Small intestine (tissue), 7 donors: Measurements from ENCODE around the gene MAML2. TPM values are rescaled to one million over a fixed set of nuclear protein-coding genes. Genes with fewer than 3 reads are reported as not detected.

Experiments
- DNase-seq, 2 donors: peaks; one replicate each; pipeline versions ENCODE4 v3.0.0 to v3.0.0-alpha.2; 2013
- FAIRE-seq: peaks from 2 replicates; lab custom pipeline; 2012; peaks lifted over from hg19 to GRCh38; lab: Jason Lieb, UNC
- H3K27ac ChIP-seq, 3 donors: one replicate each; pipeline ENCODE4 v1.5.1; 2013; ENCODE audit warnings: low read length in 2 of 3, mild to moderate bottlenecking in 2 of 3, control low read depth in 1 of 3, inconsistent platforms in 1 of 3, low read depth in 1 of 3, moderate library complexity in 1 of 3
- H3K27me3 ChIP-seq, 3 donors: one replicate each; pipeline ENCODE4 v1.6.1; 2013; ENCODE audit warnings: low read length in 3 of 3, inconsistent platforms in 1 of 3; ENCODE audit not compliant: control insufficient read depth in 3 of 3, insufficient read depth in 3 of 3
- H3K36me3 ChIP-seq, 3 donors: one replicate each; pipeline ENCODE4 v1.6.1; 2013; ENCODE audit warnings: low read length in 3 of 3, inconsistent platforms in 1 of 3, low read depth in 1 of 3, mild to moderate bottlenecking in 1 of 3, moderate library complexity in 1 of 3; ENCODE audit not compliant: control insufficient read depth in 3 of 3, insufficient read depth in 2 of 3
- H3K4me1 ChIP-seq, 3 donors: one replicate each; pipeline ENCODE4 v1.6.1; 2013; ENCODE audit warnings: low read length in 2 of 3, inconsistent platforms in 1 of 3, low read depth in 1 of 3, mild to moderate bottlenecking in 1 of 3, moderate library complexity in 1 of 3; ENCODE audit not compliant: control insufficient read depth in 3 of 3, insufficient read depth in 2 of 3
- H3K4me3 ChIP-seq, 3 donors: one replicate each; pipeline ENCODE4 v1.5.1; 2013; ENCODE audit warnings: low read length in 3 of 3, control low read depth in 1 of 3, inconsistent platforms in 1 of 3, low read depth in 1 of 3, mild to moderate bottlenecking in 1 of 3, moderate library complexity in 1 of 3
- H3K9me3 ChIP-seq, 2 donors: one replicate each; pipeline ENCODE4 v1.6.1; 2013; ENCODE audit warnings: low read depth in 1 of 2, low read length in 1 of 2; ENCODE audit not compliant: control insufficient read depth in 2 of 2, insufficient read depth in 1 of 2
- WGBS, 3 donors: extraction: QIAGEN DNeasy Blood & Tissue Kit; methylation state at CpG; one replicate each; pipeline ENCODE4 v1.1.7; 2013; 5-methylcytosine and 5-hydroxymethylcytosine counted together
- polyA plus RNA-seq, 4 donors: library from polyadenylated mRNA; stranded (reverse) in 3 of 4; unstranded in 1 of 4; fragments of 200-250 nt in 3 of 4; fragments of 120-200 nt in 1 of 4; gene quantifications; one replicate each; pipeline versions ENCODE4 v1.2.1 to v1.2.3, GENCODE V29; 2013
- donor health status: healthy with polysubstance abuse.
- donor health status: control.
- donor health status: control.
- donor health status: Bipolar disorder and iron deficiency.
- donor health status: healthy.

The MAML2 gene
- polyA plus RNA-seq, 4 donors = 0.45 to 11.6 (median 1.6) TPM

- DNase-seq (no peak), FAIRE-seq (no peak)
- H3K4me3 ChIP-seq = no peak overlapping the region
- H3K4me1 ChIP-seq = peaks cover 0 to 19% (median 6%) of the 10 kb centered on the region in 3 donors
- H3K9me3 ChIP-seq = no peaks in the 10 kb centered on the region
- 81 to 86% (median 81%) methylated on average over 2 of the region's 2 CpGs for WGBS, 3 donors
- H3K27ac ChIP-seq = peak overlapping the region in 1 of 3 donors; percentile 25
- H3K36me3 ChIP-seq = peaks cover 0 to 3% (median 0%) of the 10 kb centered on the region in 3 donors
- no peaks in the 10 kb centered on the region for H3K27me3 ChIP-seq
These were observed 198.4 kb downstream of the MAML2 start for GRCh38 chr11:96144553-96144952.

DNA sequence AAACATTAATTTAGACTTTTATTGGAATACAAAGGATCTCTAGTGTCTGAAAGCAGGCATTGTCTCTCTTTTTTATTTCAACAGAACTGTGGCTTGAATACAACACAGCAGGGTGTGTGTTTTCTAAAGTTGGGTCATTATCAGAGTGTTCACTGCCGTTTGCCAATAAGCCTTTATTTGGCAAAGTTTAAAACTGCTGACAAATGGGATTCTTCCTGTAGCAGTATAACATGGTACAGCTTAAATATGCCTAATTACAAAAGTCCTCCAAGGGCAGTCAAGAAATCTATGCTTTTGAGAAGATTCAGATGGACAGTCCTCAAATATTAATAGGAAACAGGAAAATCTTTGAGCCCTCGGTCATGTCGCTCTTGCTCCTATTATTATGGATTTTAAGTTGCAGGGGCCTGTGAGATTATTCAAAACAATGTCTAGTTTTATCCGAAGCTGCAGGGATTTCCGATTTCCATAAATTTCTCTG lies 199.9 kb downstream of the MAML2 start:
- FAIRE-seq (no peak), DNase-seq (no peak)
- Histone ChIP-seq H3K27ac (no peak overlapping the region), H3K27me3 (no peaks in the 10 kb centered on the region), H3K36me3 (peaks cover 0 to 3% (median 0%) of the 10 kb centered on the region in 3 donors), H3K9me3 (no peaks in the 10 kb centered on the region), H3K4me1 (peaks cover 0 to 19% (median 6%) of the 10 kb centered on the region in 3 donors), H3K4me3 (no peak overlapping the region)
- 57 to 83% (median 78%) methylated on average over 5 of the region's 5 CpGs for WGBS, 3 donors

GRCh38 chr11:96141626-96142025 lies 201.4 kb downstream of the MAML2 start:
- Histone ChIP-seq H3K4me3 (no peak overlapping the region), H3K9me3 (no peaks in the 10 kb centered on the region), H3K36me3 (peaks cover 0 to 3% (median 0%) of the 10 kb centered on the region in 3 donors), H3K27ac (no peak overlapping the region), H3K27me3 (no peaks in the 10 kb centered on the region), H3K4me1 (peaks cover 0 to 19% (median 6%) of the 10 kb centered on the region in 3 donors)
- no peak for FAIRE-seq
- no peak for DNase-seq
- 96 to 97% (median 96%) methylated on average over 9 of the region's 9 CpGs for WGBS, 3 donors

GRCh38 chr11:96139691-96140090 lies 203.3 kb downstream of the MAML2 start:
- Histone ChIP-seq H3K9me3 (no peaks in the 10 kb centered on the region), H3K27ac (no peak overlapping the region), H3K4me1 (peaks cover 0 to 19% (median 4%) of the 10 kb centered on the region in 3 donors), H3K27me3 (no peaks in the 10 kb centered on the region), H3K36me3 (peaks cover 0 to 3% (median 0%) of the 10 kb centered on the region in 3 donors), H3K4me3 (no peak overlapping the region)
- DNase-seq (no peak), FAIRE-seq (no peak)
- 81 to 86% (median 81%) methylated on average over 3 of the region's 3 CpGs for whole genome bisulfite sequencing, 3 donors

- Histone ChIP-seq H3K27me3 (no peaks in the 10 kb centered on the region), H3K27ac (no peak overlapping the region), H3K36me3 (peaks cover 0 to 3% (median 0%) of the 10 kb centered on the region in 3 donors), H3K9me3 (no peaks in the 10 kb centered on the region), H3K4me3 (no peak overlapping the region), H3K4me1 (peaks cover 0 to 12% (median 5%) of the 10 kb centered on the region in 3 donors)
- FAIRE-seq = no peak
- 76 to 85% (median 85%) methylated on average over 2 of the region's 2 CpGs for WGBS, 3 donors
- no peak for DNase-seq
These were observed 205.6 kb downstream of the MAML2 start for GRCh38 chr11:96137373-96137772.

- Histone ChIP-seq H3K27ac (no peak overlapping the region), H3K4me3 (no peak overlapping the region), H3K9me3 (no peaks in the 10 kb centered on the region), H3K27me3 (no peaks in the 10 kb centered on the region), H3K36me3 (peaks cover 0 to 3% (median 0%) of the 10 kb centered on the region in 3 donors), H3K4me1 (peaks cover 0 to 12% (median 5%) of the 10 kb centered on the region in 3 donors)
- WGBS, 3 donors = 52 to 85% (median 77%) methylated on average over 3 of the region's 3 CpGs
- DNase-seq = no peak
- no peak for FAIRE-seq
These were observed 206.2 kb downstream of the MAML2 start for GRCh38 chr11:96136613-96137298.

DNA sequence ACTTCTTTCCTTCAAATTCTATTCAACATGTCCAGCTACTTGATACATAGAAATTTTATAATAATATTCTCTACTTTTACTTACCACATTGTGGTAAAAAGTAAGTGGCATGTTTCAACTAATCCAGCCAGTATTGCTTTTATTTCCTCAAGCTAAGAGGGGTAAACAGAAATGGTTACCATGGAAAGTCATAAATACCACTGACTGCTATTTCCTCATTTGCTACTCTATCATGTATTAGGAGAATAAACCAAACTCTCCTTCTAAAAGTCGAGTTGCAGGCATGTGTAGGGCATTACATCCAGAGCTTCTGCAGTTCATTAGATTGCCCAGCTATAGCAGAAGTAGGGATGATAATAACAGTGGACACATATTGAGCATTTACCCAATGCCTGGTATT lies 208.4 kb downstream of the MAML2 start:
- peak overlapping the region in 2 of 3 donors; percentile 45 to 46 for H3K27ac ChIP-seq
- no peaks in the 10 kb centered on the region for H3K36me3 ChIP-seq
- no peaks in the 10 kb centered on the region for H3K9me3 ChIP-seq
- 0% methylated on average over 1 of the region's 1 CpG for WGBS, 3 donors
- H3K4me3 ChIP-seq = no peak overlapping the region
- FAIRE-seq (no peak), DNase-seq (peak; percentile 49 to 85)
- H3K4me1 ChIP-seq = peaks cover 0 to 12% (median 5%) of the 10 kb centered on the region in 3 donors
- H3K27me3 ChIP-seq = no peaks in the 10 kb centered on the region

- Histone ChIP-seq H3K36me3 (no peaks in the 10 kb centered on the region), H3K27me3 (no peaks in the 10 kb centered on the region), H3K4me1 (peaks cover 0 to 16% (median 5%) of the 10 kb centered on the region in 3 donors), H3K4me3 (no peak overlapping the region), H3K27ac (no peak overlapping the region), H3K9me3 (no peaks in the 10 kb centered on the region)
- DNase-seq (no peak), FAIRE-seq (no peak)
- WGBS, 3 donors = 83 to 96% (median 88%) methylated on average over 2 of the region's 2 CpGs
These were observed 210.6 kb downstream of the MAML2 start for GRCh38 chr11:96132437-96132836.
